CD14-positive monocyte (primary cell): ENCODE data around the gene SNX9. TPM values are rescaled to one million over a fixed set of nuclear protein-coding genes. Genes with fewer than 3 reads are reported as not detected.

Experiments used
- DNase-seq, 3 donors: peaks; one replicate each; pipeline ENCODE4 v3.0.0-alpha.2; 2011 to 2022
- H2AFZ ChIP-seq: 2 replicates; pipeline ENCODE4 v1.6.0; 2012; ENCODE audit warnings: mild to moderate bottlenecking, low read depth, low read length, inconsistent platforms; ENCODE audit not compliant: insufficient read depth, poor library complexity, severe bottlenecking
- H3K27ac ChIP-seq, 2 donors: 1 replicate in 1 of 2; 2 replicates in 1 of 2; pipeline ENCODE4 v1.5.1; 2012 to 2013; ENCODE audit warnings: low read length in 2 of 2, control low read depth in 1 of 2, inconsistent platforms in 1 of 2, low read depth in 1 of 2, mild to moderate bottlenecking in 1 of 2
- H3K27me3 ChIP-seq, 2 donors: one replicate each; pipeline versions ENCODE4 v1.6.0 to v1.6.1; 2011 to 2013; ENCODE audit warnings: low read length in 2 of 2; ENCODE audit not compliant: control insufficient read depth in 2 of 2, insufficient read depth in 2 of 2
- H3K36me3 ChIP-seq, 2 donors: replicated peaks in 1 of 2; 1 replicate in 1 of 2; 2 replicates in 1 of 2; pipeline versions ENCODE4 v1.5.1 to v1.6.1; 2012 to 2013; ENCODE audit warnings: low read length in 2 of 2, control low read depth in 1 of 2, inconsistent platforms in 1 of 2, mild to moderate bottlenecking in 1 of 2; ENCODE audit not compliant: insufficient read depth in 2 of 2, control insufficient read depth in 1 of 2
- H3K4me1 ChIP-seq, 2 donors: 1 replicate in 1 of 2; 2 replicates in 1 of 2; pipeline versions ENCODE4 v1.5.1 to v1.6.1; 2012 to 2013; ENCODE audit warnings: low read length in 2 of 2, control low read depth in 1 of 2, inconsistent platforms in 1 of 2, mild to moderate bottlenecking in 1 of 2, moderate library complexity in 1 of 2; ENCODE audit not compliant: insufficient read depth in 2 of 2, control insufficient read depth in 1 of 2
- H3K4me2 ChIP-seq: replicated peaks from 2 replicates; pipeline ENCODE3; 2012; ENCODE audit warnings: low read length, moderate library complexity, mild to moderate bottlenecking; ENCODE audit not compliant: poor library complexity, severe bottlenecking; ENCODE audit errors: extremely low read depth
- H3K4me3 ChIP-seq, 3 experiments: fragments of 200-600 bp in 1 of 3; sonication (generic) in 1 of 3; replicated peaks in 1 of 3; 1 replicate in 2 of 3; 2 replicates in 1 of 3; pipeline ENCODE4 v1.5.1; 2011 to 2013; ENCODE audit warnings: low read length in 3 of 3, mild to moderate bottlenecking in 3 of 3, control low read depth in 2 of 3, low read depth in 2 of 3, inconsistent platforms in 1 of 3, moderate library complexity in 1 of 3
- H3K79me2 ChIP-seq: 2 replicates; pipeline ENCODE4 v1.6.0; 2012; ENCODE audit warnings: mild to moderate bottlenecking, control low read depth, inconsistent platforms, low read length, moderate library complexity; ENCODE audit not compliant: insufficient read depth
- H3K9ac ChIP-seq: 2 replicates; pipeline ENCODE4 v1.6.0; 2017; ENCODE audit warnings: low read length, mild to moderate bottlenecking; ENCODE audit not compliant: insufficient read depth, poor library complexity, severe bottlenecking
- H3K9me3 ChIP-seq, 2 donors: replicated peaks in 1 of 2; 1 replicate in 1 of 2; 2 replicates in 1 of 2; pipeline versions ENCODE4 v1.5.1 to v1.6.1; 2012 to 2013; ENCODE audit warnings: low read length in 2 of 2, control low read depth in 1 of 2; ENCODE audit not compliant: control insufficient read depth in 1 of 2, insufficient read depth in 1 of 2
- H4K20me1 ChIP-seq: 2 replicates; pipeline ENCODE4 v1.6.0; 2012; ENCODE audit warnings: mild to moderate bottlenecking, low read length, control low read depth, moderate library complexity; ENCODE audit not compliant: insufficient read depth
- H3K27ac Mint-ChIP-seq, 7 donors: one replicate each; pipeline ENCODE4 v1.8.0; 2020; ENCODE audit warnings: mild to moderate bottlenecking in 7 of 7, mixed read lengths in 7 of 7, moderate library complexity in 6 of 7, inconsistent platforms in 2 of 7
- H3K27me3 Mint-ChIP-seq, 3 donors: one replicate each; pipeline ENCODE4 v1.8.0; 2021 to 2022; ENCODE audit warnings: low read depth in 3 of 3, mild to moderate bottlenecking in 3 of 3, mixed read lengths in 3 of 3, moderate library complexity in 3 of 3, inconsistent platforms in 1 of 3
- H3K36me3 Mint-ChIP-seq, 2 donors: one replicate each; pipeline ENCODE4 v1.8.0; 2020; ENCODE audit warnings: mixed read lengths in 2 of 2, inconsistent platforms in 1 of 2, mild to moderate bottlenecking in 1 of 2
- H3K4me1 Mint-ChIP-seq: one replicate; pipeline ENCODE4 v1.8.0; 2020; ENCODE audit warnings: mild to moderate bottlenecking, mixed read lengths
- H3K4me3 Mint-ChIP-seq, 2 donors: one replicate each; pipeline ENCODE4 v1.8.0; 2020; ENCODE audit warnings: mild to moderate bottlenecking in 2 of 2, mixed read lengths in 2 of 2, moderate library complexity in 1 of 2
- H3K9me3 Mint-ChIP-seq, 7 donors: one replicate each; pipeline ENCODE4 v1.8.0; 2020 to 2022; ENCODE audit warnings: mixed read lengths in 7 of 7, mild to moderate bottlenecking in 6 of 7, moderate library complexity in 6 of 7, inconsistent platforms in 2 of 7
- CTCF ChIP-seq: fragments of 200-600 bp; IDR thresholded peaks from one replicate; pipeline ENCODE4 v1.8.0; 2022; ENCODE audit warnings: antibody characterized with exemption, mild to moderate bottlenecking
- WGBS: methylation state at CpG from one replicate; pipeline ENCODE4 v1.1.5; 2013; ENCODE audit warnings: missing lambda C conversion rate; ENCODE audit not compliant: insufficient coverage; 5-methylcytosine and 5-hydroxymethylcytosine counted together
- intact Hi-C, 2 donors: fragments of 100-400 bp; cut with micrococcal nuclease; formaldehyde crosslinking; loops; one replicate each; pipeline versions ENCODE4 v1.15.0 to v1.15.1; 2023
- polyA plus RNA-seq, 3 donors: library from polyadenylated mRNA; depleted of rRNA in 1 of 3; unstranded in 2 of 3; stranded (reverse) in 1 of 3; fragments of 300-500 nt in 2 of 3; fragments of >200 nt in 1 of 3; fragmentation: Illumina TruSeq in 2 of 3; gene quantifications; 1 replicate in 2 of 3; 2 replicates in 1 of 3; pipeline ENCODE4 v1.2.3, GENCODE V29; 2012 to 2021

Gene SNX9
- polyA plus RNA-seq, 3 donors = 5.5 to 8.1 (median 7.2) TPM

DNA sequence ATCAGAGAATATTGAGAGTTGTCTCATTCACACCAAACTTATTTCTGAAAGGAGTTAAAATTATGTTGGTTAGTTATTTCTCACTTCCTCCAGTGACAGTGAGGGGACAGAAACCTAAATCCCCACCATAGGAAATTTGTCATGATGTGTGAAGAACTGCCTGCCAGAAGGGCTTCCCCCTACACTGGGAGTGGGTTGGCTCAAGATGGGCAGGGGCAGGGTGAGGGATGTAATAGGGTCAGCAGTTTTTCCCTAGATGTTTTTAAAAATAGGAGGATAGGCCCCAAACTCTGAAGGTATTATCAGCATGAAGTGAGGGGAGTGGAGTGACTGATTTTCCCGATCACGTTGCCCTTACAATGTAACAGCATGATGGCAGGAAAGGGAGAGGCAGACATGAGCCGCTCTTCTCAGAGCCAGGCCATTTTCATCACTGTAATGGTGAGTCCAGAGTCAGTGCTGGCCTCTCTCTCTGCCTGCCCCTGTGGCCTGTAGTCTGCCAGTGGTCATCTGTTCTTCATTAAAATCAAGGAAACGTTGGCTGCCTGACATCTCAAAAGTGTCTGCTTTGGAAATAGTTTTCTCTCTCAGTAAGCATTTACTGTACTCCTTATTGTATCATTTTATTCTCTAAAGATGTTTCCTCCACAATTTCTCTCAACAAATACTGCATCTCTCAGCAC is 98.8 kb downstream of the SNX9 start:
- H3K9ac ChIP-seq = no peak overlapping the region
- Mint-ChIP-seq H3K4me1 (no peaks in the 10 kb centered on the region), H3K36me3 (peaks cover 54 to 62% of the 10 kb centered on the region in 2 donors), H3K4me3 (no peak overlapping the region), H3K27me3 (peaks cover 0 to 1% (median 0%) of the 10 kb centered on the region in 3 donors), H3K9me3 (peaks cover 3 to 13% (median 6%) of the 10 kb centered on the region in 7 donors), H3K27ac (no peak overlapping the region)
- H3K4me1 ChIP-seq = no peaks in the 10 kb centered on the region
- H4K20me1 ChIP-seq = no peaks in the 10 kb centered on the region
- no peak for DNase-seq
- H3K27ac ChIP-seq = no peak overlapping the region
- no peak overlapping the region for H3K4me2 ChIP-seq
- no peaks in the 10 kb centered on the region for H3K79me2 ChIP-seq
- H3K36me3 ChIP-seq = peaks cover 31 to 65% of the 10 kb centered on the region in 2 donors
- H3K4me3 ChIP-seq = no peak overlapping the region
- H3K9me3 ChIP-seq = no peaks in the 10 kb centered on the region
- no peaks in the 10 kb centered on the region for H3K27me3 ChIP-seq
- WGBS = 100% methylated on average over 3 of the region's 4 CpGs
- H2AFZ ChIP-seq = no peak overlapping the region
- no peak for TF ChIP-seq CTCF
- intact Hi-C loops = no loop called here

DNA sequence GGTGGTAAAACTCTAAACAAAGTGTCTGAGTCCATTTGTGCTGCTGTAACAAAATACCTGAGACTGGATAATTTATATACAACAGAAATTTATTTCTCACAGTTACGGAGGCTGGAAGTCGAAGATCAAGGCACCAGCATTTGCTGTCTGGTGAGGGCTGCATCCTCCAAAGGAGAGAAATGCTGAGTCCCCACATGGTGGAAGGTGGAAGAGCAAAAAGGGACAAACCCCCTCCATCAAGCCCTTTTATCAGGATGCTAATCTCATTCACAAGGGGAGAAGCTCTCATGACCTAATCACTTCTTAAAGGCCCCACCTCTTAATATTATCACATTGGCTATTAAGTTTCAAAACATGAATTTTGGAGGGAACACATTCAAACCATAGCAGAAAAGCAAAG is 102.7 kb downstream of the SNX9 start:
- Histone ChIP-seq H3K9ac (no peak overlapping the region), H3K4me2 (no peak overlapping the region), H3K27ac (no peak overlapping the region), H2AFZ (no peak overlapping the region), H3K27me3 (no peaks in the 10 kb centered on the region), H3K9me3 (no peaks in the 10 kb centered on the region), H3K4me3 (no peak overlapping the region), H3K36me3 (peaks cover 27 to 84% of the 10 kb centered on the region in 2 donors), H3K79me2 (no peaks in the 10 kb centered on the region), H3K4me1 (no peaks in the 10 kb centered on the region), H4K20me1 (no peaks in the 10 kb centered on the region)
- TF ChIP-seq CTCF = no peak
- H3K4me3 Mint-ChIP-seq = no peak overlapping the region
- peaks cover 54 to 60% of the 10 kb centered on the region in 2 donors for H3K36me3 Mint-ChIP-seq
- peaks cover 0 to 2% (median 1%) of the 10 kb centered on the region in 3 donors for H3K27me3 Mint-ChIP-seq
- DNase-seq = no peak
- no CpG with 5 or more reads among the region's 2 CpGs for WGBS
- peaks cover 5% of the 10 kb centered on the region for H3K4me1 Mint-ChIP-seq
- intact Hi-C loops = no loop called here
- H3K9me3 Mint-ChIP-seq = no peaks in the 10 kb centered on the region
- no peak overlapping the region for H3K27ac Mint-ChIP-seq
